ENCODE measurements around the gene PRPF8.

PRPF8 gene

DNA sequence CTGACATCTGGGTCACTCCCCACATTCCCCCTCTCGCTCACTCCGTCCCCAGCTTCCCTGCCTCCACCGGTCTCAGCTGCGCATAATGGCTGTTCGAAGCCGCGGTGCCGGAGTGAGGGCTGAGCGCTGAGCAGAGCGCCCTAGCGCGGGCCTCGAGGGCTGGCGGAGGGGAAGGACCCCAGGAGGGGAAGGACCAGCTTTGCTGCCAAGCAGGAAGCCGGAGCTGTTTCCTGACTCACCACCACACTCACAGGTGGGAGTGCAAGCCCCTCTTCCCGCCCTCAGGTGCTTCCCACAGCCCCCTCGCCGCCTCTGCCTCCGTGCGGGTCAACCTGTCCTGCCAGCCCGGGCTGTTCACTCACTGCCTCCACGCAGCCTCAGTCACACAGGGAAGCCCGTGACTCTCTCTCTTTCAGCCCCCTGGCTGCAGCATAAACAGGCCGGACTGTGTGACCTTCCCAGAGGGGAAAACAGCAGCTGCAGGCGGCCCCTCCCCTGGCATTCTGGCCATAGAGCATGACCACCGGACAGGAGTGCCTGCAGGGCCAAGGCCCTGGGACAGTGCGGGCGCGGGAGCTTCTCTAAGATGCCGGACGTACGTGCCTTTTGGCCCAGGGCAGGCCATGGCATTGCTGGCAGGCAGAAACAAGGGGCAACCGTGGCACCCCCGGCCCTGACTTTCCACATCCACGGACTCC, 79.7 kb downstream of the PRPF8 start:
- TF ChIP-seq, protein P1, sequence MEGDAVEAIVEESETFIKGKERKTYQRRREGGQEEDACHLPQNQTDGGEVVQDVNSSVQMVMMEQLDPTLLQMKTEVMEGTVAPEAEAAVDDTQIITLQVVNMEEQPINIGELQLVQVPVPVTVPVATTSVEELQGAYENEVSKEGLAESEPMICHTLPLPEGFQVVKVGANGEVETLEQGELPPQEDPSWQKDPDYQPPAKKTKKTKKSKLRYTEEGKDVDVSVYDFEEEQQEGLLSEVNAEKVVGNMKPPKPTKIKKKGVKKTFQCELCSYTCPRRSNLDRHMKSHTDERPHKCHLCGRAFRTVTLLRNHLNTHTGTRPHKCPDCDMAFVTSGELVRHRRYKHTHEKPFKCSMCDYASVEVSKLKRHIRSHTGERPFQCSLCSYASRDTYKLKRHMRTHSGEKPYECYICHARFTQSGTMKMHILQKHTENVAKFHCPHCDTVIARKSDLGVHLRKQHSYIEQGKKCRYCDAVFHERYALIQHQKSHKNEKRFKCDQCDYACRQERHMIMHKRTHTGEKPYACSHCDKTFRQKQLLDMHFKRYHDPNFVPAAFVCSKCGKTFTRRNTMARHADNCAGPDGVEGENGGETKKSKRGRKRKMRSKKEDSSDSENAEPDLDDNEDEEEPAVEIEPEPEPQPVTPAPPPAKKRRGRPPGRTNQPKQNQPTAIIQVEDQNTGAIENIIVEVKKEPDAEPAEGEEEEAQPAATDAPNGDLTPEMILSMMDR (IDR thresholded peaks at IDR 0.05): no peak
- DNase-seq (ENCODE audit: low spot score): no peak
- Histone ChIP-seq H3K4me3 (no peak overlapping the region), H3K27ac (no peak overlapping the region)

DNA sequence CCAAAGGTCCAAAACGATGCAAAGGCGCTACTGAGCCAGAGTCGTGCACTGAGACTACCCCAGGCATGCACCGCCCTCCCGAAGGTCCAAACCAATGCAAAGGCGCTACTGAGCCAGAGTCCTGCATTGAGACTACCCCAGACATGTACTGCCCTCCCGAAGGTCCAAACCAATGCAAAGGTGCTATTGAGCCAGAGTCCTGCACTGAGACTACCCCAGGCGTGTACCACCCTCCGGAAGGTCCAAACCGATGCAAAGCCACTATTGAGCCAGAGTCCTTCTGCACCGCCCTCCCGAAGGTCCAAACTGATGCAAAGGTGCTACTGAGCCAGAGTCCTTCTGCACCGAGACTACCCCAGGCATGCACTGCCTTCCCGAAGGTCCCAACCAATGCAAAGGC, 83.1 kb downstream of the PRPF8 start:
- Histone ChIP-seq H3K27ac (no peak overlapping the region), H3K4me3 (no peak overlapping the region)
- TF ChIP-seq, protein P1 (IDR thresholded peaks at IDR 0.05): no peak
- DNase-seq (ENCODE audit: low spot score): no peak

Measured in coronary artery (tissue), 2 donors.